Right cardiac atrium (tissue), 5 donors: ENCODE data around the gene PTH2. TPM values are rescaled to one million over a fixed set of nuclear protein-coding genes. Genes with fewer than 3 reads are reported as not detected.

Source experiments
- ATAC-seq, 2 donors: fragments of 200-7000 bp; cut with Tn5 transposase; one replicate each; pipeline versions ENCODE4 v1.8.0 to v1.9.1; 2020; ENCODE audit warnings: moderate library complexity in 2 of 2, mild to moderate bottlenecking in 1 of 2
- DNase-seq, 3 donors: peaks; one replicate each; pipeline ENCODE4 v3.0.0-alpha.2; 2020
- H3K27ac ChIP-seq: one replicate; pipeline ENCODE4 v1.5.1; 2013; ENCODE audit warnings: mild to moderate bottlenecking, low read length, control low read depth, moderate library complexity
- H3K27me3 ChIP-seq: one replicate; pipeline ENCODE4 v1.6.1; 2013; ENCODE audit not compliant: control insufficient read depth, insufficient read depth
- H3K4me1 ChIP-seq: one replicate; pipeline ENCODE4 v1.6.1; 2013; ENCODE audit warnings: low read length; ENCODE audit not compliant: control insufficient read depth, insufficient read depth
- H3K4me3 ChIP-seq: one replicate; pipeline ENCODE4 v1.5.1; 2013; ENCODE audit warnings: low read length, control low read depth
- H3K9me3 ChIP-seq: one replicate; pipeline ENCODE4 v1.6.1; 2013; ENCODE audit warnings: low read length; ENCODE audit not compliant: control insufficient read depth
- WGBS: extraction: QIAGEN DNeasy Blood & Tissue Kit; methylation state at CpG from one replicate; pipeline ENCODE4 v1.1.7; 2013; 5-methylcytosine and 5-hydroxymethylcytosine counted together
- intact Hi-C, 4 donors: fragments of 100-400 bp; cut with DNase I; formaldehyde crosslinking; loops; one replicate each; pipeline versions ENCODE4 v1.11.0 to v1.14.0; 2022 to 2023
- polyA plus RNA-seq: library from polyadenylated mRNA; stranded (reverse); fragments of 200-250 nt; gene quantifications from one replicate; pipeline ENCODE4 v1.2.3, GENCODE V29; 2013
- total RNA-seq, 4 donors: library from RNA; stranded (reverse); fragmentation: NEBNext Ultra II Directional; extraction: Animal tissue kit (Norgen Biotek cat#: 25700); gene quantifications; one replicate each; pipeline ENCODE4 v1.2.1, GENCODE V29; 2021
- donor health status: healthy with polysubstance abuse.
- donor health status: DM: no; HTN: yes; CAD: no.
- donor health status: DM: no; HTN: no; CAD: no.
- donor health status: DM: no; HTN: yes; CAD: no; lungs with severe emphysema.
- donor health status: DM: yes; HTN: yes; CAD: no.

PTH2 gene
- total and polyA plus RNA-seq, 5 donors: not detected

- no peaks in the 10 kb centered on the region for H3K27me3 ChIP-seq
- 71% methylated on average over 3 of the region's 3 CpGs for WGBS
- H3K9me3 ChIP-seq: no peaks in the 10 kb centered on the region
- no peak overlapping the region for H3K27ac ChIP-seq
- H3K4me3 ChIP-seq: no peak overlapping the region
- DNase-seq: no peak
- H3K4me1 ChIP-seq: no peaks in the 10 kb centered on the region
- ATAC-seq: no peak
- intact Hi-C loops: no loop called here
These were observed 11.4 kb downstream of the PTH2 start for GRCh38 chr19:49411681-49412326.

- H3K27me3 ChIP-seq: no peaks in the 10 kb centered on the region
- H3K4me3 ChIP-seq: no peak overlapping the region
- 72% methylated on average over 5 of the region's 5 CpGs for WGBS
- no peak for DNase-seq
- intact Hi-C loops: no loop called here
- no peak overlapping the region for H3K27ac ChIP-seq
- no peaks in the 10 kb centered on the region for H3K4me1 ChIP-seq
- ATAC-seq: no peak
- no peaks in the 10 kb centered on the region for H3K9me3 ChIP-seq
These were observed 13.7 kb downstream of the PTH2 start for GRCh38 chr19:49409441-49410029.

DNA sequence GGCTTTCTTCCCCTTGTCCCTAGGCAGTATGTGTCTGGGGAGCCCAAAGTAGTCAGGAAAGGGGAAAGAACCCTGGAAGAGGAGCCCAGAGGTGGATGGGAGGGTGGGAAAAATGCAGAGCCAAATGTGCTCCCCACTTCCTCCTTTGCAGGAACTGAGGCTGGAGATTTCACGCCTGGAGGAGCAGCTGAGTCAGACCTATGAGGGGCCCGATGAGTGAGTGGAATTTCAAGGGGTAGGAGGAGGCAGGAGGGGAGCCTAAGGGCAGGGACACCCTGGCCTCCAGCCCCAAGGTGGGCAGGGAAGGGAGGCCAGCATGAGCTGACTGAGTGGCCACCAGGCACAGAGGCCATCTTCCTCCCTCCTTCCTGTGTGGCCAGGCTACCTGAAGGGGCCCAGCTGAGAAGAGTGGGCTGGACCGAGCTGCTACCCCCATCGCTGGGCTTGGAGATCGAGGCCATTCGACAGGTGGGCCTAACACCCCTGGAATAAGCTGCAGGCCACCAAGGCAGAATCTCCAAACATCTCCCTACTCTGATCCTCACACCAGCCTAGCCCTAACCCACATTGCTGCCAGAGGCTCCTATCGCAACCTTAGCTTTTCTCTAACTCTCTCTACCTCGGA lies 14.3 kb downstream of the PTH2 start:
- Histone ChIP-seq H3K27me3 (no peaks in the 10 kb centered on the region), H3K9me3 (no peaks in the 10 kb centered on the region), H3K4me3 (no peak overlapping the region), H3K27ac (no peak overlapping the region), H3K4me1 (no peaks in the 10 kb centered on the region)
- ATAC-seq (no peak), DNase-seq (no peak)
- 75% methylated on average over 8 of the region's 8 CpGs for WGBS
- intact Hi-C loops: no loop called here

GRCh38 chr19:49407482-49408015 lies 15.7 kb downstream of the PTH2 start:
- H3K4me3 ChIP-seq: no peak overlapping the region
- intact Hi-C loops: no loop called here
- WGBS: 83% methylated on average over 16 of the region's 16 CpGs
- H3K27me3 ChIP-seq: no peaks in the 10 kb centered on the region
- no peaks in the 10 kb centered on the region for H3K4me1 ChIP-seq
- no peaks in the 10 kb centered on the region for H3K9me3 ChIP-seq
- H3K27ac ChIP-seq: no peak overlapping the region
- ATAC-seq (no peak), DNase-seq (no peak)

DNA sequence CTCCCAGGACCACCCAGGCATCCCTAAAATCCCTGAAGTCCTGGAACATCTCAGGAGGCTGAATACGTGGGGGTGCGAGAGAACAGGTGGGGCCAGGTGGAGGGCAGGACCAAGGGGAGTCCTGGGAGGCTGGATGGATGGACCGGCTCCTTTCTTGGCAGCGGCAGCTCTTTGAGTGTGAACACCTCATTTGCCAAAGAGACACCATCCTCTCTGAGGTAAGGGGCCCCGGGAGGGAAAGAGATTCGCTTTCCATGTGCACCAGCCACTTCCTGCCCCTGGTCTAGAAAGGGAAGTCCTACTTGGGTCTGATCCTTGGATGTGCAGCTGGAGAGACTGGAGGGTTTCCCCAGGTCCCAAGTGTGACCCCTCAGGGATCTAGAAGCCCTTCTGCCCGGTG lies 16.2 kb downstream of the PTH2 start:
- intact Hi-C loops: no loop called here
- H3K27ac ChIP-seq: no peak overlapping the region
- no peaks in the 10 kb centered on the region for H3K4me1 ChIP-seq
- ATAC-seq (no peak), DNase-seq (no peak)
- no peak overlapping the region for H3K4me3 ChIP-seq
- no peaks in the 10 kb centered on the region for H3K9me3 ChIP-seq
- 55% methylated on average over 7 of the region's 7 CpGs for WGBS
- H3K27me3 ChIP-seq: no peaks in the 10 kb centered on the region

DNA sequence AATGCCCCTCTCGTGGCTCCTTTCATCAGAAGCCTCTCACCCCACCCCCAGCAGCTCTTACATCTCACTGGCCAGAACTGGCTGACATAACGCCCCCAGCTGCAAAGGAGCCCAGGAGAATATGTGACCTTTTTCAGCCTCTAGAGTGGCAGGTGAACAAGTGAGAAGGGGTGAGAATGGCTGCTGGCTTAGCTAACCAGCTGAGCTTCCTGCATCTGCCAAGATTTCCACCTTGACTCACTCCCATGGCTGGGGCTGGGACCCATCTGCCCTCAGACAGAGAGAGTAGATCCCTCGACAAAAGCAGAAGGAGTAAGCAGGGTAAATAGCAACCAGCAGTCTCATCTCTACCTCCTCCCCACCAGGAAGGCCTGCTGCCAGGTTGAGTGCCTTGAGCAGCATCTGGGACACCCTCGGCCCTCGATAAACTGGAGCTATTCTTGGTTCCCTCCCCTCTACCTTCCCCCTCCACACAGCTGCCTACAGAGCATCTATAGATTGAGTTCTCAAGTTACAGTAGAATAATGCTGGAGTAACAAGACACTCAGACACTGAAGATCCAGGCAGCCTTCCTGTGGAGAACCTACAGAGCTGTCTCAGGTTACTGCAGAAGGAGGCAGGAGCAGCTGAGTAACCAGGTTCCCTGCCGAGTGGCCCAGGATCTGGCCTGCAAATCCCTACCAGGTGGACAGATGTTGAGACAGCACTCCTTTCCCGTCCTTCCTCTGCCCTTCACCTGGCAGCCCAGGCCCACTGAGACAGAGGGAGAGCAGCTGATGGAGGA lies 19.6 kb downstream of the PTH2 start:
- Histone ChIP-seq H3K4me1 (no peaks in the 10 kb centered on the region), H3K9me3 (no peaks in the 10 kb centered on the region), H3K27ac (no peak overlapping the region), H3K27me3 (no peaks in the 10 kb centered on the region), H3K4me3 (no peak overlapping the region)
- intact Hi-C loops: no loop called here
- WGBS: 44% methylated on average over 7 of the region's 7 CpGs
- no peak for ATAC-seq
- DNase-seq: no peak

DNA sequence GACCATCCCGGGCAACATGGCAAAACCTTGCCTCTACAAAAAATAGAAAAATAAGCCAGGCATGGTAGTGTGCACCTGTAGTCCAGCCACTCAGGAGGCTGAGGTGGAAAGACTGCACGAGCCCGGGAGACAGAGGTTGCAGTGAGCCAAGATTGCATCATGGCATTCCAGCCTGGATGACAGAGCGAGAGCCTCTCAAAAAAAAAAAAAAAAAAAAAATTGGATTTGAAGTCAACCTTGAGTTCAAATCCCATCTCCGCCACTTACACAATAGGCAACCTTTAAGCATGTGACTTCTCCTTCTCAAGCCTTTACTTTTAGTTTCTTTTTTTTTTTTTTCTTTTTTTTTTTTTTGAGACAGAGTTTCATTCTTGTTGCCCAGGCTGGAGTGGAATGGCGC lies 23.2 kb downstream of the PTH2 start:
- no peak overlapping the region for H3K4me3 ChIP-seq
- ATAC-seq: no peak
- intact Hi-C loops: no loop called here

DNA sequence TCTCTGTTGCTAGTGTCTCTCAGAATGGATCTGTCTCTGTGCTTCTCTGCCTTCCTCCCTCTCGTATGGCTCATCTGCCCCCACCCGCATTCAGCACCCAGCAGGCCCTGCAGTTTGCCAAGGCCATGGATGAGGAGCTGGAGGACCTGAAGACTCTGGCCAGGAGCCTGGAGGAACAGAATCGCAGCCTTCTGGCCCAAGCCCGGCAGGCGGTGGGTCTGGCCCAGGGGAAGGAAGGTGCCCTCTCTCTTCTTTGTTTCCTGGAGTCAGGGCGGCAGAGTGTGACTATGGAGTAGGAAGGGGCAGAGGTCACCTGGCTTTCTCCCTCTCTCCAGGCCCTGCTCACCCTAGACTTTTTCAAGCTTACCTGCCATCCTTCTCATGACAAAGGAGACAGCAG lies 24.3 kb downstream of the PTH2 start:
- Histone ChIP-seq H3K27ac (no peak overlapping the region), H3K4me1 (no peaks in the 10 kb centered on the region), H3K9me3 (no peaks in the 10 kb centered on the region), H3K27me3 (no peaks in the 10 kb centered on the region), H3K4me3 (no peak overlapping the region)
- ATAC-seq (no peak), DNase-seq (no peak)
- 78% methylated on average over 6 of the region's 6 CpGs for WGBS
- intact Hi-C loops: loop anchor here in 1 of 4 donors (5.0 kb wide), 1 partner anchor 38 kb away; no protein-coding TSS in a partner anchor

More for the DNA sequence above, 23.2 kb downstream of the PTH2 start:
- no peaks in the 10 kb centered on the region for H3K27me3 ChIP-seq
- DNase-seq: no peak
- no peaks in the 10 kb centered on the region for H3K9me3 ChIP-seq
- 81% methylated on average over 6 of the region's 6 CpGs for whole genome bisulfite sequencing
- no peaks in the 10 kb centered on the region for H3K4me1 ChIP-seq
- H3K27ac ChIP-seq: no peak overlapping the region

DNA sequence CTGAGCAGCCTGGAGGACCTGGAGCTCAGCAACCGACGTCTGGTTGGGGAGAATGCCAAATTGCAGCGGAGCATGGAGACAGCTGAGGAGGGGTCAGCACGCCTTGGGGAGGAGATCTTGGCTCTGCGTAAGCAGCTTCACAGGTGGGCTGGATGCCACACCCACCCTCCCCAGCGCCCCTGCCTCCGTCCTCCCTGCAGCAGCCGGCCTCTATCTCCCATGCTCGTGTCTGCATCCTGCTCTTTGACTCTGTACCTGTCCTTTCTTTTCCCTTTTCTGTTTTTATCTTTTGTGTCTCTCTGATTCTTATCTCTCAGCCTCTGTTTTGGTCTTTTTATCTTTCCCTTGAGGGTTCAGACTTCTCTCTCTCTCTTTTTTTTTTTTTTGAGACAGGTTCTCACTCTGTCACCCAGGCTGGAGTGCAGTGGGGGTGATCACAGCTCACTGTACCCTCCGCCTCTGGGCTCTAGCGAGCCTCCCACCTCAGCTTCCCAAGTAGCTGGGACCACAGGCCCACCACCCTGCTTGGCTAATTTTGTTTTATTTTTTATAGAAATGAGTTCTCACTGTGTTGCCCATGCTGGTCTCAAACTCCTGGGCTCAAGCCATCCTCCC lies 25.1 kb downstream of the PTH2 start:
- no peaks in the 10 kb centered on the region for H3K27me3 ChIP-seq
- WGBS: 67% methylated on average over 11 of the region's 11 CpGs
- intact Hi-C loops: loop anchor here in 1 of 4 donors (5.0 kb wide), 1 partner anchor 39 kb away; no protein-coding TSS in a partner anchor

GRCh38 chr19:49396738-49397505 lies 26.3 kb downstream of the PTH2 start:
- DNase-seq (no peak), ATAC-seq (no peak)
- Histone ChIP-seq H3K27ac (no peak overlapping the region), H3K27me3 (no peaks in the 10 kb centered on the region), H3K4me3 (no peak overlapping the region), H3K4me1 (no peaks in the 10 kb centered on the region), H3K9me3 (no peaks in the 10 kb centered on the region)
- intact Hi-C loops: loop anchor here in 1 of 4 donors (5.0 kb wide), 1 partner anchor 40 kb away; no protein-coding TSS in a partner anchor
- WGBS: 75% methylated on average over 8 of the region's 8 CpGs

More for the DNA sequence above, 25.1 kb downstream of the PTH2 start:
- H3K27ac ChIP-seq: no peak overlapping the region
- H3K4me1 ChIP-seq: no peaks in the 10 kb centered on the region
- ATAC-seq (no peak), DNase-seq (no peak)
- H3K9me3 ChIP-seq: no peaks in the 10 kb centered on the region
- H3K4me3 ChIP-seq: no peak overlapping the region
